Myocyte (in vitro differentiated cells): Measurements from ENCODE around the gene KLHL14. TPM values are rescaled to one million over a fixed set of nuclear protein-coding genes. Genes with fewer than 3 reads are reported as not detected.
"Not testable (repeated sequence)": the region's sequence is repeated elsewhere in the genome, so short reads cannot be mapped to it uniquely, and the experiment has no call there.

Experiments
- DNase-seq: peaks from one replicate; pipeline ENCODE4 v3.0.0-alpha.2; 2012; ENCODE audit warnings: low read depth
- total RNA-seq: library from RNA; depleted of rRNA; stranded (reverse); fragments of >200 nt; gene quantifications from 2 replicates; pipeline ENCODE4 v1.2.3, GENCODE V29; 2014

The KLHL14 gene
- total RNA-seq, 1 donor from 2014 or later: not detected

GRCh38 chr18:32661486-32662299, 111.1 kb downstream of the KLHL14 start:
- DNase-seq: peak; percentile 89

- DNase-seq: not testable (repeated sequence)
These were observed 118.3 kb downstream of the KLHL14 start for GRCh38 chr18:32654507-32654906.

- peak; percentile 52 for DNase-seq
These were observed 135.2 kb downstream of the KLHL14 start for GRCh38 chr18:32637659-32638058.

GRCh38 chr18:32637226-32637625, 135.6 kb downstream of the KLHL14 start:
- no peak for DNase-seq

- DNase-seq: no peak
These were observed 137.9 kb downstream of the KLHL14 start for GRCh38 chr18:32634876-32635431.

GRCh38 chr18:32629981-32630700, 142.7 kb downstream of the KLHL14 start:
- DNase-seq: peak; percentile 81

GRCh38 chr18:32629292-32629691, 143.5 kb downstream of the KLHL14 start:
- no peak for DNase-seq

- no peak for DNase-seq
These were observed 148.6 kb downstream of the KLHL14 start for GRCh38 chr18:32624182-32624723.

DNA sequence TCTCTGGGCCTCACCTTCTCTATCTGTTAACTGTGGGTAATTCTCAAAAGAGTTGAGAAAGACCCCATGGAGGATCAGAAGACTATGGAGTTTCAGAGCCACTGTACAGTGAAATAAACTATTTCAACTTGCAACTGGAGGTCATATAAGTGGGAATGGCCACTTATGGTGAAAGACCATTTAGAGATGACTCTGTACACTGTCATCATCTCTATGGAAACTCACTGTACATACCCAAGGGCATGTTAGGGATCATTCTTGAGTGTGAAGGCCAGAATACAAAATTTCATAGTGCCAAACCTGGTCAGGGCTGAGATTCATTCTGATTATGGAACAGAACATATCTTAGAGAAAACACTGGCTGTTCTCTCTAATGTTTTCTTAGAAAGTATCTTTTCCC, 149.3 kb downstream of the KLHL14 start:
- DNase-seq: no peak
